Activated CD4-positive, alpha-beta T cell treated with anti-CD3 and anti-CD28 coated beads for 1 hour (primary cell): Measurements from ENCODE around the gene PIP5K1C.
"Not testable (repeated sequence)": the region's sequence is repeated elsewhere in the genome, so short reads cannot be mapped to it uniquely, and the experiment has no call there.

Experiments used
- DNase-seq: peaks from one replicate; pipeline ENCODE4 v3.0.0-alpha.2; 2020

The PIP5K1C gene

DNA sequence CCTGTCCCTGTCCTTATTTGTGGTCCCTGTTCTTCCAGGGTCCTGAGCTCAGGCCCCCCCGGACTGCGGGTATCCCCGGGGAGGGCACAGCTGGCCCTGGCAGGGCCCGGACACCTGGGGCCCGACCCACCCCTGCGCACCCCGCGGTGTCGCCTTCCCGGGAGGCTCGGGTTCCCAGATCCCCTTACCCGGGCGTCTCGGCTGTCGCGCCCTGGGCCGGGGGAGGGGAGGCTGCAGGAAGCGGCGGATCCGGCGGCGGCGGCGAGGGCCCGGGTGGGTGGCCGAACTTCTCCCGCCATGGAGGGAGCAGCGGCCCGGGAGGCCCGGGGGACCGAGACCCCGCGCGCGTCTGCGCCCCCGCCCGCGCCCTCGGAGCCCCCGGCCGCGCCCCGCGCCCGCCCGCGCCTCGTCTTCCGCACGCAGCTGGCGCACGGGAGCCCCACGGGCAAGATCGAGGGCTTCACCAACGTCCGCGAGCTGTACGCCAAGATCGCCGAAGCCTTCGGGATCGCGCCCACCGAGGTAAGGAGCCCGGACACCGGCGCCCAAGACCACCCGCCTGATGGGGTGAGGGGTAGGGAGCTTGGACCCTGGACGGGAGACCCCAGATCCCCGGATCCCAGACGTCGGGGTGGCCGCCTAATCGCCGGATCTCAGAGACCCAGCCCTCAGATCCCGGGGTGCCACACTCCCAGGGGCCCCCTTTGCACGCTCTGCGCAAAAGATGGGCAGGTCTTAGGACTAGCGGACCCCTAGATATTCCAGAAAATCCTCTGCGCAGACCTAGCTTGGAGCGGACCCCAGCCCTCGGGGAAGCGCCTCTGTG lies 114.8 kb downstream of the PIP5K1C start, which contains the start of gene GIPC3:
Gene GIPC3 (plus strand): TSS at position 178 of the 826 bp plus-strand sequence. CDS start 120 bp downstream, at position 298.
- no peak for DNase-seq

DNA sequence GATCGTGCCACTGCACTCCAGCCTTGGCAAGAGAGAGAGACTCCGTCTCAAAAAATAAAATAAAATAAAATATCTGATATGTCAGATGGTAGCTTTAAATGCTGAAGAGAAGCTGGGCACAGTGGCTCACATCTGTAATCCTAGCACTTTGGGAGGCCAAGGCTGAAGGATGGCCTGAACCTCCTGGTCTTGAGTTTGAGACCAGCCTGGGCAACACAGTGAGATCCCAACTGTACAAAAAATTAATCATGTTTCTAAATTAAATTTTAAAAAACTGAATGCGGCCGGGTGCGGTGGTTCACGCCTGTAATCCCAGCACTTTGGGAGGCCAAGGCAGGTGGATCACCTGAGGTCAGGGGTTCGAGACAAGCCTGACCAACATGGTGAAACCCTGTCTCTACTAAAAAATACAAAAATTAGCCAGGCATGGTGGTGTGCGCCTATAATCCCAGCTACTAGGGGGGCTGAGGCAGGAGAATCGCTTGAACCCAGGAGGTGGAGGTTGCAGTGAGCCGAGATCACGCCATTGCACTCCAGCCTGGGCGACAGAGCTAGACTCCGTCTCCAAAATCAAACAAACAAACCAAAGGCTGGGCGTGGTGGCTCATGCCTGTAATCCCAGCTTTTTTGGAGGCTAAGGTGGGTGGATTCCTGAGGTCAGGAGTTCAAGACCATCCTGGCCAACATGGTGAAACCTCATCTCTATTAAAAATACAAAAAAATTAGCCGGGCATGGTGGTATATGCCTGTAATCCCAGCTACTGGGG lies 116.0 kb downstream of the PIP5K1C start:
- not testable (repeated sequence) for DNase-seq

DNA sequence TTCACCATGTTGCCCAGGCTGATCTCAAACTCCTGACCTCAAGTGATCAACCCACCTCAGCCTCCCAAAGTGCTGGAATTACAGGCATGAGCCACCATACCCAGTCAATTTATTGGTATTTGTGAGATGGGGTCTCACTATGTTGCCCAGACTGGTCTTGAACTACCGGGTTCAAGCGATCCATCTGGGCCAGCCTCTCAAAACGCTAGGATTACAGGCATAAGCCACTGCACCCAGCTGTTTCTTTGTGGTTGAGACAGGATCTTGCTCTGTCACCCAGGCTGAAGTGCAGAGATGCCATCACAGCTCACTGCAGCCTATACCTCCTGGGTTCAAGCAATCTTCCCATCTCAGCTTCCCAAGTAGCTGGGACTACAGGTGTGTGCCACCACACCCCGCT lies 118.5 kb downstream of the PIP5K1C start:
- DNase-seq = not testable (repeated sequence)
